Islet precursor cell (in vitro differentiated cells): ENCODE results near the gene KCNB1.

Experiments used
- DNase-seq: peaks from one replicate; pipeline ENCODE4 v3.0.0-alpha.2; 2018

KCNB1 gene

DNA sequence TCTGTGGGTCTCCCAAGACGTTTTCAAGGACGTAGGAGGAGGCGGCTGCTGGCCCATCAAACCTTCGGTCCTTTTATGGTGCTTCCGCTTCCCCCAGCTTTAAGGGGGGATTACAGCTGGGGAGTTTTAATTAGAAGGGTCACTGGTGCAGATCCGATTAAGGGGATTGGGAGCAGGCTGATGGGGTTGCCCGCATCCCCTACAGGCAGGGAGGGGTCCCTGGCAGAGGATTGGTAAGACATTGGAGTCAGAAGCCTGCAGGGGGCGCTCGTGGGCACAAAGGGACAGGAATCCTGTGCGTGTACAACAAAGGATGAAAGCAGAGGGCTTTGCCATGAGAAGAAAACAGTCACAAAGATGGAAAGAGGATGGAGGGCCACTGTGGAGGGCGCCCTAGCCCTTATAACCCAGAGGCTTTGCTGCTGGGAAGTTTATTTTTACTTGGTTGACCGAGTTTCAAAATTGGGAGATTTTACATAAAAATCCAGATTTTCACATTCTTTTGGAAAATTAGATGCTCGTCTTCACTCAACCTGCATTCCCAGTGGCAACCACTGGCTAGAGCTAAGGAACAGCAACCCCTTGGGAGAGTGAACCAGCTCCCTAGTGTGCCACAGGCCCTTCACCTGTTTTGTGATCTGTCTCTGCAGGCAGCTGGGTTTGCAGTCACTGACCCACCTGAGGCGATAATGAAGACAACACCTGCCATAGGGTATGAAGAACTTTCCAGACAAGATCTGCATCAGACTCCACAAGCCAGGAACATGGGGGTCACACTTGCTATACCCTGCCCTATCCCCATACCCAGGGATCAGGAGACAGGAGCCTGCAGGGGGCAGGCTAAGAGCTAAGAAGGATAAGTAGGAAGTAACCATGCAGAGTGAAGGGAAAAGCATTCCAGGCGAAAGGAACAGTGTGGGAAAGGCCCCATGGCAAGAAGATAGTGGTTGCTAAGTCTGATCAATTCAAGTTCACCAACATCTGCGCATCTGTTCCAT is 97.7 kb downstream of the KCNB1 start:
- peak; percentile 89 for DNase-seq

- no peak for DNase-seq
These were observed 100.6 kb downstream of the KCNB1 start for GRCh38 chr20:49381558-49382493.

DNA sequence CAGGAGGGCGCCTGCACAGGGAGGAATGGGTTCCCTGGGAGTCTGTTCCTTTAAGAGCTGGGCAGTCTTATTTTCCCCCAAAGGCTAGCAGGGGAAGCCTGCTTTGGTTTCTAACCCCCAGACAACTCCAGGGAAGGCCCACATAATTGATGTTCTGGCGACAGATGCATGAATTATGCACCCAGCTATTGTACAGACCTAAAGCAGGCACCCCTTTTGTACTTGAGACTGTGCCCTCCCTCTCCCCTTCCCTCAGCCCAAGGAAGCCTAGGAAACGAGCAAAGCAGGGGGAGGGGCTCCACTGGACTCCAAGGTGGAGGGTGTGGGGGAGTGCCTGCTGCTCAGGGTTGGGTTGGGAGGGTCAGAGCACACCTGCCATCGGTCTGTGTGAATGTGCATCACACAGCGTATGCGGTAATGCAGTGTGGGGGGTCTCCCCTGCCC is 102.1 kb downstream of the KCNB1 start:
- DNase-seq, result no peak

- no peak for DNase-seq
These were observed 103.1 kb downstream of the KCNB1 start for GRCh38 chr20:49379338-49379737.

- no peak for DNase-seq
These were observed 105.1 kb downstream of the KCNB1 start for GRCh38 chr20:49377326-49377725.

- DNase-seq, result no peak
These were observed 107.3 kb downstream of the KCNB1 start for GRCh38 chr20:49375170-49375569.

DNA sequence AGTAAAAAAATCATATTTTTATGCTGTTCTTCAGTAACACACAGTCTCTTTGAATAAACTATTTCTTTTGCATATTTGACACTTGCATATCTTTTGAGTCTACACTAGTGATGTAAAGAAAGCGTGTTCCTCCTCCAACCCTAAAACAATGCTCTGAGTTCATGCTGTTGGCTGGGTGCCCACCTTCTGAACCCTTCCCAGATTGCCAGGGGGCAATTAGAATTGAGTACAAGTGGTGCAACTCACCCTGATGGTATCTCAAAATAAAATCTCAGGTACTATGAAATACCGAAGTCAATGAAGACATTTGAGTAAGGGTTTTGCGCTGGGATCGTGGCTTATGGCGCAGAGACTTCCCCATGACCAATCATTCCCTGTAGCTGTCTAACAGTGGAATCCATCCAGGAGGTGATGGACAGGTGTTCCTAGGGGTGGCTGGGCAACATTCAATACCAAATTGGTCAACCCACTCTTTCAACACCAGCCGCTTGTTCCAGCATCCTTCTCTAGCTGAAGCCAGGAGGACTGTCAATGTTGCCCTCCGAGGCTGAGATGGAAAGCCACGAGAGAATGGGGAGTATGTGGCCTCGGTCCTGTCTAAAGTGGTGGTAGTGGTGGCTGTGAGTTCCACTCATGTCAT is 110.3 kb downstream of the KCNB1 start:
- DNase-seq, result no peak

DNA sequence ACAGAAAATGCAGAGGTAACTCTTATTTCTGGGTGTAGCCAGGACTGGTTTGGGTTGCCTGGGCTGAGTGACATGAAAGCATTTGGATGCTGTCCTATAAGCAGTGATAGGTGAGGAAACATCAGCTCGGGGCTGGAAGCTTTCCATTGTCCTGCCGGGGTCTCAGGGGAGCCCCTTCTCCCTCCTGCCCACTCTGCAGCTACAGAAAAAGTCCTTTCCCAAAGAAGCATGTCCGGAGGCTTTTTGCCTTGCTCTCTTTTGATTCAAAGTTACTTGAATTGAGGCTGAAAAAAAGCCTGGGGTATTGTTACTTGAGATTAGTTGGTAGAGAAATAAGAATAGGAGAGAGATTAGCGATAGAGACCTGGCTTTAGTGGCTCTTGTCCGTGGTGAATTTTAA is 113.9 kb downstream of the KCNB1 start:
- no peak for DNase-seq

GRCh38 chr20:49367113-49367512 is 115.4 kb downstream of the KCNB1 start:
- no peak for DNase-seq

DNA sequence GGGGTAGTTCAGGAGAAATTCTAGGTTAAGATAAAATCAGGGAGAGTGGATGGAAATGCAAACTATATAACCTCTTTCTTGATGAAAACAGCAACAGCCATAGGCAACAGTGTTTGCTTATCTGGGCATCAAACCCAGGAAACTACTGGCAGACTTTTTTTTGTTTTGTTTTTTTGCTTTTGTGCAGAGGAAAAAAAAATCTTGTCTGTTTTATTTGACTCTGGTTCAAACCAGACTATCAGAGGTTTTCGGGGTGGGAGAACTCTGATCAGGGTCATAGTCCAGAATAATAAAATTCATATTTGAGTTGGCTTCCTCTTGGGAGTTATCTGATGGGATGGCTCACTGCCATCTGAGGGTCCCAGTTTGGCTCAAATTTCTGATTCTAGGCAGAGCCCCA is 115.8 kb downstream of the KCNB1 start:
- no peak for DNase-seq

GRCh38 chr20:49361862-49362660 is 120.4 kb downstream of the KCNB1 start:
- no peak for DNase-seq

GRCh38 chr20:49360242-49360968 is 122.1 kb downstream of the KCNB1 start:
- DNase-seq, result no peak

DNA sequence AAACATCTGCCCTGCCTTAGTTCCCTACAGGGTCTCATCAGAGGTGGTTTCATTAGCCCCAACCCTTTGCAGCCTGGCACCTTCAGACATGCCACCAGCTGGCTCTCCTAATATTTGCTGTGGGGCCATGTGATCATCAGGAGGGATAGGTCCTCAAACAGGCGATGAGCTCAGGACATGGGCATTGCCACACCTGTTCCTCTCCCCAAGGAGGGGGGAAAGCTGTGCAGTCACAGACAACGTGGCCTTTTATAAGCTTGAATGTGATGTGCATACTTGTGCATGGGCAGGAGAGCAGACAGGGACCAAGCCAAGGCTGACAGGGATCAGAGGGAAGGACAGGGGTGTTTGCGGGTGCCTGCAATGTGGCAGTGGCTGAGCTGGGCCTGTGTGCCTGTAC is 125.8 kb downstream of the KCNB1 start:
- DNase-seq, result no peak

GRCh38 chr20:49354673-49355072 is 127.8 kb downstream of the KCNB1 start:
- DNase-seq, result no peak

- DNase-seq, result no peak
These were observed 129.1 kb downstream of the KCNB1 start for GRCh38 chr20:49353348-49353747.

- DNase-seq, result no peak
These were observed 129.7 kb downstream of the KCNB1 start for GRCh38 chr20:49352751-49353150.

DNA sequence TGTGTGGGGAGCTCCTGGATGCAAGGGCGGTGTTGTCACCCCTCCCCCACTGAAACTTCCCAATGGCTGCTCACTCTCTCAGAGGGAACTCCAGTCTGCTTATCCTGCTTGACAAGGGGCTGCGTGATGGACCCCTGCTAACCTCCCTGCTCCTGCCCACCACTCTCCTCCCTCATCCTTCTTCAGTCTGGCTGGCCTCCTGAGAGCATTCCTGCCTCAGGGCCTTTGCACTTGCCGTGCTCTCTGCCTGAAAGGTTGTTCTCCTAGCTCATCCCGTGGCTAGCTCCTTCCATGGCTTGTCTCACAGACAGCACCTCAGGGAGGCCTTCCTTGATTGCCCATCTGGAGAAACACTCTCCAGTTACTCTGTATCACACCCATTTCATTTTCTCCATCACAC is 130.7 kb downstream of the KCNB1 start:
- no peak for DNase-seq

DNA sequence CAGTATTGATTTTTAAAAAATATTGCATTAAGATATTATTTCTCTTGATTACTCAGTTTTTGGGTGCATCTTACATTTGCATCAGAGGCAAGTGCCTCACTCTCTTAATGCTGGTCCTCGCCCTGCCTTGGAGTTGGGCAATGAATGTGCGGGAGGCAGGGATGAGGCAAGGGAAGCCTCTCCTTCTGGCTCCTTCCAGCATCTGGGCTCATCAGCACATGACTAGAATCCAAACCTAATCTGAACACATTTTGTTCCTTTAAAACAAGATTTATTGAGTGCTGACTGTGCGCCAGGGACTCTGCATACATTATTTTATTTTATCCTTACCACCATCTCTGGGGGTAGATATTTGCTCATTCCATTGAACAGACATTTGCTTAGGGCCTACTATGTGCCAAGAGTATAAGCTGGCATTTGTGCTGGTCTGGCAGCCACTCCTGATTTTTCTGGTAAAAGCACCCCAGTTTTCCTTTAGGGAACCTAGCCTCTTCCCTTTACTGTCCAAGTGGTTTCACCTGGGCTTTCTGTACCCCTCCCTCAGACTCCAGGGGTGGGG is 132.7 kb downstream of the KCNB1 start:
- DNase-seq, result no peak

GRCh38 chr20:49349078-49349477 is 133.4 kb downstream of the KCNB1 start:
- no peak for DNase-seq

DNA sequence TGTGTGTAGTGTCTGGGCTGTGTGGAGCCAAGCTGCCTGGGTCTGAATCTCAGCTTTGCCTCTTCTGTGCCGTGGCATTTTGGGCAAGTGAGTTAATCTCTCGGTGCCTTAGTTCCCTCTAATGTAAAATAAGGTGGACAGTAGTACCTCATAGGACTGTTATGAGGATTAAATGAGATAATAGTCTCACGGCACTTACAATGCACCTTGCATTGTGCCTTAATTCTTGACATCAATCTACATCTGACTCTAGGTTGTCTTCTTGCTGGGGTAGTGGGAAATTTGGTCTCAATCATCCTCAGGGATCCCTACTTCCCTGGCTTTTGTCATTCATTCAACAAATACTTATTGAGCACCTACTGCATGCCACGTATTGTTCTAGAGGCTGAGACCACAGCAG is 133.9 kb downstream of the KCNB1 start:
- DNase-seq, result no peak

DNA sequence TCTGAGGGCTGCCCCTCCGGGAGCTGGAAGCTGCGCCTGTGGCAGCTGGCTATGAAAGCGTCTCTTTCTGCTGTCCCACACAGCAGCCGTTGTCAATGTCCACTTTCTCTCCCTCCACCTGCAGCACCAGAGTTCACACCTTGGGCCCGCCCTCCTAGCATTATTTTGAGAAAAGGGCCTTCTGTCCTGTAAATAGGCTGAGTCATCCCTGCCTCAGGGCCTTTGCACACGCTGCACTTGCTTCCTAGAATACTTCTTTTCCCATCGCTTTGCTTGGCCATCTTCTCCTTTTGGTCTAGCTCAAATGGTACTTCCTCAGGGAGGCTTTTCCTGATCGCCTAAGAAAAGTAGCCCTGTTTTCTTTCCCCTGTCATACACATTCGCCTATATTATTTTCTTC is 135.3 kb downstream of the KCNB1 start:
- no peak for DNase-seq
